KMS-11 (cell line): ENCODE data around the gene SUV39H2.

Experiments
- H2AFZ ChIP-seq: fragments of 200-600 bp; sonication (generic); 2 replicates; pipeline ENCODE4 v1.6.1; 2016; ENCODE audit warnings: antibody characterized with exemption, mixed run types, low read depth
- H3K27ac ChIP-seq: fragments of 200-600 bp; sonication (generic); 2 replicates; pipeline ENCODE4 v1.6.1; 2016; ENCODE audit warnings: mild to moderate bottlenecking, mixed run types
- H3K27me3 ChIP-seq: fragments of 200-600 bp; sonication (generic); 2 replicates; pipeline ENCODE4 v1.6.1; 2017; ENCODE audit warnings: mild to moderate bottlenecking, low read depth, mixed run types, moderate library complexity; ENCODE audit not compliant: insufficient read depth
- H3K36me3 ChIP-seq: fragments of 200-600 bp; sonication (generic); 2 replicates; pipeline ENCODE4 v1.6.1; 2017; ENCODE audit warnings: mild to moderate bottlenecking, mixed run types; ENCODE audit not compliant: insufficient read depth
- H3K4me1 ChIP-seq: fragments of 200-600 bp; sonication (generic); 2 replicates; pipeline ENCODE4 v1.6.1; 2016; ENCODE audit warnings: mild to moderate bottlenecking, low read depth, mixed run types; ENCODE audit not compliant: poor library complexity, severe bottlenecking
- H3K4me2 ChIP-seq: fragments of 200-600 bp; sonication (generic); 2 replicates; pipeline ENCODE4 v1.7.0; 2016; ENCODE audit warnings: mild to moderate bottlenecking, mixed run types
- H3K4me3 ChIP-seq: fragments of 200-600 bp; sonication (generic); IDR thresholded peaks from 2 replicates; pipeline ENCODE4 v1.6.1; 2017; ENCODE audit warnings: low read depth, low read length, mixed read lengths; ENCODE audit not compliant: insufficient read depth
- H3K79me2 ChIP-seq: fragments of 200-600 bp; sonication (generic); 2 replicates; pipeline ENCODE4 v1.6.1; 2016; ENCODE audit warnings: low read depth, mixed run types; ENCODE audit not compliant: insufficient read depth
- H3K9ac ChIP-seq: fragments of 200-600 bp; sonication (generic); 2 replicates; pipeline ENCODE4 v1.6.1; 2016; ENCODE audit warnings: mild to moderate bottlenecking, mixed run types
- H4K20me1 ChIP-seq: fragments of 200-600 bp; sonication (generic); 2 replicates; pipeline ENCODE4 v1.6.1; 2016; ENCODE audit warnings: mild to moderate bottlenecking, mixed run types; ENCODE audit not compliant: insufficient read depth
- TF ChIP-seq, protein P1 (sequence below): fragments of 200-600 bp; sonication (generic); conservative IDR thresholded peaks from 2 replicates; pipeline ENCODE4 v1.6.1; 2017; ENCODE audit warnings: low read depth, mild to moderate bottlenecking, antibody characterized with exemption, low read length, moderate library complexity, mixed read lengths

SUV39H2 gene

DNA sequence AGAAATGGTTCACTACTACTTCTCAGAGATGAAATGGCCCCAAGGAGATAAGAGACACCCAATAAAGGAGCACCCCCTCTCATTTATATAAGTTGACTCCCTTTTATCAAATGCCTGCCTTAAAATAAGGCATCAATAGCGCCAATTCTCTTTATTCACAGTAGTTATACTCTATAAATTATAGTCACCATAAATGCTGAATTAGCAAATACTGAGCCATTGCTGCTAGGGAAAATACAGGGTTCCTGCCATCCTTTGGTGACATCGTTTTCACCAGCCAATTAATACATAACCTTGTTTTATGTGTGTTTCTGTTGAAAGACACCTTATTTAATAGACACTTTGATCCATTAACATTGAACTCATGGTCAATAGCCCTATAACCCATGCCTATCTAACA lies 46.6 kb downstream of the SUV39H2 start:
- Histone ChIP-seq H3K4me1 (peaks cover 9% of the 10 kb centered on the region), H3K4me3 (no peak overlapping the region), H3K4me2 (no peak overlapping the region), H3K27ac (no peak overlapping the region), H4K20me1 (0 out of 2 replicates have a peak, but pooled peaks cover 3% of the 10 kb centered on the region), H3K9ac (no peak overlapping the region), H3K27me3 (no peaks in the 10 kb centered on the region), H2AFZ (no peak overlapping the region), H3K79me2 (no peaks in the 10 kb centered on the region), H3K36me3 (peaks cover 13% of the 10 kb centered on the region; the same call in 1 of the 2 replicates)
- TF ChIP-seq, protein P1, sequence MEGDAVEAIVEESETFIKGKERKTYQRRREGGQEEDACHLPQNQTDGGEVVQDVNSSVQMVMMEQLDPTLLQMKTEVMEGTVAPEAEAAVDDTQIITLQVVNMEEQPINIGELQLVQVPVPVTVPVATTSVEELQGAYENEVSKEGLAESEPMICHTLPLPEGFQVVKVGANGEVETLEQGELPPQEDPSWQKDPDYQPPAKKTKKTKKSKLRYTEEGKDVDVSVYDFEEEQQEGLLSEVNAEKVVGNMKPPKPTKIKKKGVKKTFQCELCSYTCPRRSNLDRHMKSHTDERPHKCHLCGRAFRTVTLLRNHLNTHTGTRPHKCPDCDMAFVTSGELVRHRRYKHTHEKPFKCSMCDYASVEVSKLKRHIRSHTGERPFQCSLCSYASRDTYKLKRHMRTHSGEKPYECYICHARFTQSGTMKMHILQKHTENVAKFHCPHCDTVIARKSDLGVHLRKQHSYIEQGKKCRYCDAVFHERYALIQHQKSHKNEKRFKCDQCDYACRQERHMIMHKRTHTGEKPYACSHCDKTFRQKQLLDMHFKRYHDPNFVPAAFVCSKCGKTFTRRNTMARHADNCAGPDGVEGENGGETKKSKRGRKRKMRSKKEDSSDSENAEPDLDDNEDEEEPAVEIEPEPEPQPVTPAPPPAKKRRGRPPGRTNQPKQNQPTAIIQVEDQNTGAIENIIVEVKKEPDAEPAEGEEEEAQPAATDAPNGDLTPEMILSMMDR, result no peak

DNA sequence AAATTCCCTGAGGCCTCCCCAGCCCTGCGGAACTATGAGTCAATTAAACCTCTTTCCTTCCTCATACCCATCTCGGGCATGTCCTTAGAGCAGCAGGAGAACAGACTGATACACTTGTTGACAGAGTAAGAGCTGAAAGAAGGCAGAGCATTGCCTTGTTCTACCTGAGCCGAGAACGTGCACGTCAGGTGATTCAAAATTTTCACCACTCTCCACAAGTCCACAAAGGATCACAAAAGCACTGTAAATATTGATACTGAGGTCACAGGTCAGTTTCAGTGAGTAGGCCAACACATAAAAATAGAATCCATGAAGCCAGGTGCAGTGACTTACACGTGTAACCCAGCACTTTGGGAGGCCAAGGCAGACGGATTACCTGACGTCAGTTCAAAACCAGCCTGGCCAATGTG lies 47.4 kb downstream of the SUV39H2 start:
- Histone ChIP-seq H3K4me1 (peaks cover 3% of the 10 kb centered on the region), H3K79me2 (no peaks in the 10 kb centered on the region), H4K20me1 (0 out of 2 replicates have a peak, but pooled peaks cover 3% of the 10 kb centered on the region), H3K27ac (no peak overlapping the region), H3K27me3 (no peaks in the 10 kb centered on the region), H3K4me3 (no peak overlapping the region), H2AFZ (no peak overlapping the region), H3K36me3 (peaks cover 13% of the 10 kb centered on the region; the same call in 1 of the 2 replicates), H3K9ac (no peak overlapping the region), H3K4me2 (no peak overlapping the region)
- TF ChIP-seq, protein P1, result no peak

DNA sequence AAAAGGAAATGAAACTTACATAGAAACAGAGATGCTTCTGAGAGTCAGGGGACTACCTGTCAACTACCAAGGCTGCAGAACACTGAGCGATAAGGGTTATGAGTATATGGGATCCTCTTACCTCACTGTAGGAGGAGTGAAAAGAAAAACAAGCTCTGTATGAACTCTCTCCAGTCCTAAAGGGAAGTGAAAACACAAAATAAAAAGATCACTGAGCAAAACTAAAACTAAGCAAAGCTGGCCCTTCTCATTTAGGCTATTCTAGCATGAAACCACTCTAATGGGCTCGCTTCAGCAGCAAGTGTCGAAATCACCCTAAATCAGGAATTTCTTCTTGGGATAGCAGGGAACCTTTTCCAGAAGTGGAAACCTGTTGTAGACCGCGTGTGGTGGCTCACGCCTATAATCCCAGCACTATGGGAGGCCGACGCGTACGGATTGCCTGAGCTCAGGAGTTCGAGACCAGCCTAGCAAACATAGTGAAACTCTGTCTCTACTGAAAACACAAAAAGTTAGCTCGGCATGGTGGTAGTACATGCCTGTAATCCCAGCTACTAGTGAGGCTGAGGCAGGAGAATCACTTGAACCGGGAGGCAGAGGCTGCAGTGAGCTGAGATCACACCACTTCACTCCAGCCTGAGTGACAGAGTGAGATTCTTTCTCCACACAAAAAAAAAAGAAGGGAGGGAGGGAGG lies 48.2 kb downstream of the SUV39H2 start:
- Histone ChIP-seq H3K27me3 (no peaks in the 10 kb centered on the region), H3K4me2 (no peak overlapping the region), H3K4me3 (no peak overlapping the region), H3K4me1 (no peaks in the 10 kb centered on the region), H3K79me2 (no peaks in the 10 kb centered on the region), H3K9ac (no peak overlapping the region), H4K20me1 (0 out of 2 replicates have a peak, but pooled peaks cover 3% of the 10 kb centered on the region), H3K27ac (no peak overlapping the region), H3K36me3 (peaks cover 13% of the 10 kb centered on the region; the same call in 1 of the 2 replicates), H2AFZ (no peak overlapping the region)
- TF ChIP-seq, protein P1, result no peak

DNA sequence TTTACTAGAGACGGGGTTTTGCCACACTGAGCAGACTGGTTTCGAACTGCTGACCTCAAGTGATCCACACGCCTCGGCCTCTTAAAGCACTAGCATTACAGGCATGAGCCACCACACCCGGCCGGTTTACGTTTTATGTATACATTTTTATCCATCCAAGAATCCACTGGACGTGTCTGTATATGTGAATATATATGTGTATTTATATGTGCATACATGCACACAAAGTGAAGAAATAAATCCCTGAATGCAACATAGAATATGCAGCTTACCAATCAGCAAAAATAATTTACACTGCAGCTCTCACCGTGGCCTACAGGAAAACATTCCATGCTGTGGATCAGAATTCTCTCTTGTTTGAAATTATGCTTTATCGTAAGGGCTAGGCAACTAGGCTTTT lies 51.9 kb downstream of the SUV39H2 start:
- no peaks in the 10 kb centered on the region for H3K27me3 ChIP-seq
- no peak overlapping the region for H3K27ac ChIP-seq
- 0 out of 2 replicates have a peak, but pooled peaks cover 3% of the 10 kb centered on the region for H4K20me1 ChIP-seq
- H3K4me1 ChIP-seq, result no peaks in the 10 kb centered on the region
- no peak overlapping the region for H3K4me3 ChIP-seq
- no peak overlapping the region for H3K9ac ChIP-seq
- peaks cover 15% of the 10 kb centered on the region; the same call in 1 of the 2 replicates for H3K36me3 ChIP-seq
- no peak overlapping the region for H3K4me2 ChIP-seq
- no peaks in the 10 kb centered on the region for H3K79me2 ChIP-seq
- TF ChIP-seq, protein P1, result no peak
- no peak overlapping the region for H2AFZ ChIP-seq
